GM06990 (cell line): ENCODE measurements around the gene SHISA5.
"Not testable (repeated sequence)": the region's sequence is repeated elsewhere in the genome, so short reads cannot be mapped to it uniquely, and the experiment has no call there.

Source experiments
- DNase-seq: peaks from one replicate; pipeline ENCODE4 v3.0.0-alpha.2; 2011; ENCODE audit not compliant: insufficient read length; ENCODE audit errors: extremely low read depth
- H3K27me3 ChIP-seq: replicated peaks from 2 replicates; pipeline ENCODE4 v1.6.0; 2011; ENCODE audit warnings: low read length; ENCODE audit not compliant: control insufficient read depth, insufficient read depth
- H3K36me3 ChIP-seq: 2 replicates; pipeline ENCODE4 v1.5.1; 2011; ENCODE audit warnings: low read length; ENCODE audit not compliant: control insufficient read depth, insufficient read depth
- H3K4me3 ChIP-seq: replicated peaks from 2 replicates; pipeline ENCODE4 v1.5.1; 2011; ENCODE audit warnings: low read depth, mild to moderate bottlenecking, control low read depth, low read length
- CTCF ChIP-seq: IDR thresholded peaks from 2 replicates; pipeline ENCODE4 v1.5.1; 2011; ENCODE audit warnings: low read length, control low read depth, mild to moderate bottlenecking, inconsistent platforms; ENCODE audit not compliant: insufficient read depth, poor library complexity, severe bottlenecking

SHISA5 gene

DNA sequence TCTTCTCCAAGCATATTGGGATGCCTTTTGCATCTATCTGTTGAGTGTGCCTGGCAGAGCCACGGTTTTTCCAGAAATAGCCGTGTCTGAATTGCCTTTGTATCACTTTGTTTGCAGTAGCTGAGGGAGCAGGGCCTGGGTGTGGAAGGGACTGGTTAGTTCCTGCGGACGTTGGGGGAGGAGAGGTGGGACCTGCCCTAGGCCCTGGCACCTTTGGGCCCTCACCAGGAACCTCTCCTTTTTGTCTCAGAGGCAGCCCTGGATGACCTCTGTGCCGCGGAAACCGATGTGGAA, 38.8 kb downstream of the SHISA5 start:
- TF ChIP-seq CTCF, result no peak
- Histone ChIP-seq H3K4me3 (no peak overlapping the region), H3K27me3 (no peaks in the 10 kb centered on the region), H3K36me3 (peaks cover 34% of the 10 kb centered on the region)
- no peak for DNase-seq

DNA sequence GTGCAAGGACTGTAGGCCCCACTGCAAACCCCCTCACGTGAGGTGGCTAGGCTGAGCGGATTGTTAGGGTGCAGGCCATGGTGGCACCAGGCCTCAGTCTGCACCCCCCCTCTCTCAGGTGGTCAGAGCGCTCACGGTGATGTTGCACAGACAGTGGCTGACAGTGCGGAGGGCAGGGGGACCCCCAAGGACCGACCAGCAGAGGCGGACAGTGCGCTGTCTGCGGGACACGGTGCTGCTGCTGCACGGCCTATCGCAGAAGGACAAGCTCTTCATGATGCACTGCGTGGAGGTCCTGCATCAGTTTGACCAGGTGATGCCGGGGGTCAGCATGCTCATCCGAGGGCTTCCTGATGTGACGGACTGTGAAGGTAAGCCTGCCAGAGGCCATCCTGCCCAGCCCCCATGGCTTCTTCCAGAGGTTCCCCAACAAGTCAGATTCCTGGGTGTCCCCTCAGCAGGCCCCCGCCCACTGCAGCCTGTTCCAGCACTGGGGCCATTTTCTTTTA, 39.2 kb downstream of the SHISA5 start:
- H3K36me3 ChIP-seq, result peaks cover 36% of the 10 kb centered on the region
- no peak for DNase-seq
- H3K27me3 ChIP-seq, result no peaks in the 10 kb centered on the region
- H3K4me3 ChIP-seq, result no peak overlapping the region
- TF ChIP-seq CTCF, result no peak

GRCh38 chr3:48463703-48464102, 40.3 kb downstream of the SHISA5 start:
- Histone ChIP-seq H3K4me3 (no peak overlapping the region), H3K27me3 (no peaks in the 10 kb centered on the region), H3K36me3 (peaks cover 33% of the 10 kb centered on the region)
- DNase-seq, result no peak
- TF ChIP-seq CTCF, result no peak

GRCh38 chr3:48461767-48462166, 42.2 kb downstream of the SHISA5 start:
- not testable (repeated sequence) for H3K27me3 ChIP-seq, H3K4me3 ChIP-seq, DNase-seq
- peaks cover 24% of the 10 kb centered on the region for H3K36me3 ChIP-seq

DNA sequence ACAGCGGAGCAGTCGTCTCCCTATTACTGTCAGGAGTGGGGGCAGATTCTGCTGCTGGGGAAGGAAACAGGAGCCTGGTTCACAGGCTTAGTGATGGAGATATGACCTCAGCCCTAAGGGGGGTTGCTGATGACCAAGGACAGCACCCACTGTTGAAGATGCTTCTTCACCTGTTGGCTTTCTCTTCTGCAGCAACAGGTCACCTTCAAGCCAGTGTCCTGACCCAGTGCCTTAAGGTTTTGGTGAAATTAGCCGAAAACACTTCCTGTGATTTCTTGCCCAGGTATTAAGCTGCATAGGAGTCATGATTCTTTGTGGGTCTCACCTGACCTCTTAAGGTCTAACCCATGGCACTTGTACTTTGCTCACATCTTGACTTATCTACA, 43.5 kb downstream of the SHISA5 start:
- no peak for TF ChIP-seq CTCF
- DNase-seq, result no peak
- Histone ChIP-seq H3K27me3 (no peaks in the 10 kb centered on the region), H3K36me3 (peaks cover 24% of the 10 kb centered on the region), H3K4me3 (no peak overlapping the region)

- Histone ChIP-seq H3K36me3 (peaks cover 24% of the 10 kb centered on the region), H3K4me3 (no peak overlapping the region), H3K27me3 (no peaks in the 10 kb centered on the region)
- no peak for TF ChIP-seq CTCF
- DNase-seq, result no peak
Measured at GRCh38 chr3:48459773-48460516, 44.0 kb downstream of the SHISA5 start.
